HEK293 (cell line): Measurements from ENCODE around the gene SORBS2.

Experiments
- GLI4 ChIP-seq: fragments of 450-650 bp; formaldehyde crosslinking; IDR thresholded peaks from 2 replicates; pipeline ENCODE4 v1.5.1; 2016; ENCODE audit warnings: missing biosample characterization, missing genetic modification characterization
- ZNF654 ChIP-seq: fragments of 450-650 bp; formaldehyde crosslinking; IDR thresholded peaks from 2 replicates; pipeline ENCODE4 v1.5.1; 2016; ENCODE audit warnings: low read depth, missing biosample characterization, missing genetic modification characterization
- ZNF792 ChIP-seq: fragments of 450-650 bp; formaldehyde crosslinking; IDR thresholded peaks from 2 replicates; pipeline ENCODE4 v1.5.1; 2016; ENCODE audit warnings: missing biosample characterization, missing genetic modification characterization

- TF ChIP-seq ZNF654 (no peak), GLI4 (tag by site-specific recombination) (no peak), ZNF792 (tag by site-specific recombination) (no peak)
Measured at GRCh38 chr4:185774845-185775680, 36.9 kb downstream of the SORBS2 start.
